Measurements from ENCODE around the gene IDH1. TPM values are rescaled to one million over a fixed set of nuclear protein-coding genes. Genes with fewer than 3 reads are reported as not detected.

Gene IDH1
- total and polyA plus RNA-seq, 11 donors = 16.0 to 115 (median 33.3) TPM

DNA sequence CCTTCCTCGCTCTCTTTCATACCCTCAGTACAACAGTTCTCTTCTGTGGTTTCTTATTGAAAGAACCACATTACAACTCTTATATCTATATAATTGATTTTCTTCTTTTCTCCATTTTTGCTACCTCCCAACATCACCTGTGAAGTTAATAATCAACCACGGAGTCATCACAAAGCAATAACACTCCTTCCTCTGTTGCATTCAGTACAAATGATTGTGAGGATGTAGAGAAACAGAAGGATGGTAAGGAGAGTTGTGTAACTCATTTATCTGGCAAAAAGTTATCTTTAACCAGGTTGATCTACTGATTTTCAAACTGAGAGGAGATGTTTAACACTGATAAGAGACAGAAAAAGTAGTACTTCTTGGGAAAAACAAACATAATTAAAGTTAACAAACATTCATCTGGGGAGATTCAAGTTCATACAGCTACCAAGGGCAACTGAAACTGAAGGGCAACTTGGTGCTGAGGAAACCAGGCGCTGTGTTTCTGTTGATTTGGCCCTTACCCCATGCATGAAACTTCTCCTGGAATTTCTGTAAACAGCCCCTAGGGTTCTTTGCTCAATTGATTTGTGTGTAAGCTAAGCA, 14.2 kb downstream of the IDH1 start:
- no peak for ATAC-seq
- Histone ChIP-seq H3K27ac (no peak overlapping the region), H3K9me3 (no peaks in the 10 kb centered on the region), H3K36me3 (peaks cover 4 to 100% (median 95%) of the 10 kb centered on the region in 9 donors), H3K4me3 (no peak overlapping the region), H3K4me1 (no peaks in the 10 kb centered on the region), H3K27me3 (no peaks in the 10 kb centered on the region)
- 96 to 98% (median 97%) methylated on average over 3 of the region's 3 CpGs for WGBS, 4 donors
- no peak for DNase-seq
- intact Hi-C loops (cut with DNase I) = loop anchor here in 1 of 10 donors (10.0 kb wide), 1 partner anchor 66 kb away; no protein-coding TSS in a partner anchor
- TF ChIP-seq, protein P1, sequence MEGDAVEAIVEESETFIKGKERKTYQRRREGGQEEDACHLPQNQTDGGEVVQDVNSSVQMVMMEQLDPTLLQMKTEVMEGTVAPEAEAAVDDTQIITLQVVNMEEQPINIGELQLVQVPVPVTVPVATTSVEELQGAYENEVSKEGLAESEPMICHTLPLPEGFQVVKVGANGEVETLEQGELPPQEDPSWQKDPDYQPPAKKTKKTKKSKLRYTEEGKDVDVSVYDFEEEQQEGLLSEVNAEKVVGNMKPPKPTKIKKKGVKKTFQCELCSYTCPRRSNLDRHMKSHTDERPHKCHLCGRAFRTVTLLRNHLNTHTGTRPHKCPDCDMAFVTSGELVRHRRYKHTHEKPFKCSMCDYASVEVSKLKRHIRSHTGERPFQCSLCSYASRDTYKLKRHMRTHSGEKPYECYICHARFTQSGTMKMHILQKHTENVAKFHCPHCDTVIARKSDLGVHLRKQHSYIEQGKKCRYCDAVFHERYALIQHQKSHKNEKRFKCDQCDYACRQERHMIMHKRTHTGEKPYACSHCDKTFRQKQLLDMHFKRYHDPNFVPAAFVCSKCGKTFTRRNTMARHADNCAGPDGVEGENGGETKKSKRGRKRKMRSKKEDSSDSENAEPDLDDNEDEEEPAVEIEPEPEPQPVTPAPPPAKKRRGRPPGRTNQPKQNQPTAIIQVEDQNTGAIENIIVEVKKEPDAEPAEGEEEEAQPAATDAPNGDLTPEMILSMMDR (IDR thresholded peaks at IDR 0.05) = no peak
- TF ChIP-seq POLR2A (IDR thresholded peaks at IDR 0.05) = no peak

DNA sequence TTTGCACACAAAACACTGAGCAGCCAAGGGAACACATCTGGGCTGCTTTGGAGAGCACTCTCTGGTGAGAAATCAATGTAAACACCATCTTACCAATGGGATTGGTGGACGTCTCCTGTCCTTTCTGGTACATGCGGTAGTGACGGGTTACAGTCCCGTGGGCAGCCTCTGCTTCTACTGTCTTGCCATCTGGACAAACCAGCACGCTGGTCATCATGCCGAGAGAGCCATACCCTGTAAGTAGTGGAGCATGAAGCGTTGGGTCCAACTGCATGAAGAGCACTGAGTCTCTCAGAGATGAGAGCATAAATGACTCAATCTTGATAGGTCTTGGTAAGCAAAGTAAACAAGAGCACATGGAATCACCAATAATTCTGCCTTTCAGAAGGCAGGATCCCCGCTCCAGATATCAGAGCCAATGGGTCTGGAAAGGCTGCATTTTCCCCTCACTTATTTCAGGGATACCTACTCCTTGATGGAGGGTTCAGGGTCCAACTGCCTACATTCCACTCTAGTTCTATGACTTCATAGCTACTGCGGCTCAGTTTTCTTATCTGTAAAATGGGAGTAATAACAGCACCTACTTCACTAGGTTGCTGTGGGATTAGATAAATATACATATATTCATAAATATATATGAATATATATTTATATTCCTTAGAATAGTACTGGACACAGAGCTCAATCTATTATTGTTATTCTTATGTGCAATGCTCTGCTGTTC, 14.9 kb downstream of the IDH1 start:
- 94 to 97% (median 96%) methylated on average over 9 of the region's 9 CpGs for WGBS, 4 donors
- Histone ChIP-seq H3K27ac (no peak overlapping the region), H3K9me3 (no peaks in the 10 kb centered on the region), H3K4me1 (no peaks in the 10 kb centered on the region), H3K36me3 (peaks cover 4 to 99% (median 93%) of the 10 kb centered on the region in 9 donors), H3K4me3 (no peak overlapping the region), H3K27me3 (no peaks in the 10 kb centered on the region)
- no peak for DNase-seq
- TF ChIP-seq, protein P1 (IDR thresholded peaks at IDR 0.05) = no peak
- no peak for TF ChIP-seq POLR2A (IDR thresholded peaks at IDR 0.05)
- no peak for ATAC-seq
- intact Hi-C loops (cut with DNase I) = loop anchor here in 1 of 10 donors (10.0 kb wide), 1 partner anchor 65 kb away; no protein-coding TSS in a partner anchor

DNA sequence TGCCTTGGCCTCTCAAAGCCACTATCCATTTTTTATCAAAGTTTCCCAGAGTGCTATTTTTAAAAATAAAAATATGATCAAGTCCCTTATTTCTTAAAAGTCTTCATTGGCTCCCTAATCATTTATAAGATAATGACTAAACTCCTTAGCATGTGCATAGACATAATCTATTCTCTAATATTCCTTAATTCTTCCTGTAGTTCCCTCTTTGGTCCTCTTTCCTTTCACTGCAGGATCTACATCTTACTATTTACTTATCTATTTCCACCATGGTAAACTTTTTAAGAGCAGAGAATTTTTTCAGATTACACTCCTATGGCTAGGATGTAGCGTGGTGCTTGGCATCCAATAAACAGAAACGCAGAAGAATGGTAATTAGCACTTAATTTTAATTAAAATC, 19.0 kb downstream of the IDH1 start:
- peaks cover 2 to 58% (median 52%) of the 10 kb centered on the region in 9 donors for H3K36me3 ChIP-seq
- no peaks in the 10 kb centered on the region for H3K27me3 ChIP-seq
- DNase-seq (no peak), ATAC-seq (no peak)
- no peak for TF ChIP-seq POLR2A (IDR thresholded peaks at IDR 0.05)
- TF ChIP-seq, protein P1 (IDR thresholded peaks at IDR 0.05) = no peak
- H3K9me3 ChIP-seq = peaks cover 0 to 17% (median 0%) of the 10 kb centered on the region in 12 donors
- WGBS, 4 donors = 49 to 98% (median 85%) methylated on average over 2 of the region's 2 CpGs
- no peaks in the 10 kb centered on the region for H3K4me1 ChIP-seq
- H3K27ac ChIP-seq = no peak overlapping the region
- intact Hi-C loops (cut with DNase I) = no loop called here
- no peak overlapping the region for H3K4me3 ChIP-seq

DNA sequence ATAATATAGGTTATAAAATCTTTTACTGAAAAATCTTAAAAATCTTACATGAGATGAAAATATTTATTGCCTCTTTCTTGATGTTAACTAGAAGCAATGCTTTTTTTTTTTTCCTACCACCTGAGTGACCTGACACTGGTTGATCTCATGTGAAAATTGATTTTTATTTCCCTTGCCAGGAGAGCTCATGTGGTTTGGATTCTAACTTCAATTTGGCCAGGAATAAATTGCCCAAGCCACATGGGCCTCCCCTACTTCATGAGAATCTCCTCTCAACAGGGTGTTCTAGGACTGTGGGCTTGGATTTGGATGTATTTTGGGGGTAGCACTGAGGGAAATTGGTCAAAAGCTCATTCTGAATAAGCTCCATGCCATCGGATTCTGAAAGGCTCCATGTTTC, 20.1 kb downstream of the IDH1 start:
- Histone ChIP-seq H3K36me3 (peaks cover 0 to 47% (median 42%) of the 10 kb centered on the region in 9 donors), H3K9me3 (peaks cover 0 to 17% (median 0%) of the 10 kb centered on the region in 12 donors)
- intact Hi-C loops (cut with DNase I) = no loop called here

More for the DNA sequence above, 20.1 kb downstream of the IDH1 start:
- 93 to 98% (median 94%) methylated on average over 1 of the region's 1 CpG for WGBS, 4 donors
- DNase-seq (no peak), ATAC-seq (no peak)
- H3K4me1 ChIP-seq = no peaks in the 10 kb centered on the region
- no peak overlapping the region for H3K27ac ChIP-seq
- TF ChIP-seq POLR2A (IDR thresholded peaks at IDR 0.05) = no peak
- TF ChIP-seq, protein P1 (IDR thresholded peaks at IDR 0.05) = no peak
- H3K27me3 ChIP-seq = no peaks in the 10 kb centered on the region
- no peak overlapping the region for H3K4me3 ChIP-seq
